Transverse colon (tissue), 4 donors: ENCODE data around the gene MPPED2.

Experiments
- CTCF ChIP-seq, 5 experiments: fragments of 200-600 bp in 3 of 5; fragments of 450-650 bp in 2 of 5; sonication (generic) in 3 of 5; IDR thresholded peaks; 1 replicate in 2 of 5; 2 replicates in 3 of 5; pipeline ENCODE4 v1.5.1; 2016 to 2017; ENCODE audit warnings: antibody characterized with exemption in 5 of 5, inconsistent platforms in 3 of 5, mild to moderate bottlenecking in 2 of 5, moderate library complexity in 1 of 5
- POLR2A ChIP-seq: fragments of 450-650 bp; IDR thresholded peaks from one replicate; pipeline ENCODE4 v1.6.1; 2016; ENCODE audit warnings: antibody characterized with exemption, mild to moderate bottlenecking, moderate library complexity
- POLR2AphosphoS5 ChIP-seq, 3 donors: sonication (generic); formaldehyde crosslinking; IDR thresholded peaks; one replicate each; pipeline ENCODE4 v1.6.1; 2016; ENCODE audit warnings: antibody characterized with exemption in 3 of 3

GRCh38 chr11:30526558-30526957 lies 59.6 kb downstream of the MPPED2 start:
- TF ChIP-seq CTCF (IDR thresholded peaks at IDR 0.05) (no peak), POLR2A (no peak), POLR2AphosphoS5 (IDR thresholded peaks at IDR 0.05) (no peak)
